Putamen (tissue), 1 donor: Measurements from ENCODE around the gene FXYD7.
"Not testable (repeated sequence)": the region's sequence is repeated elsewhere in the genome, so short reads cannot be mapped to it uniquely, and the experiment has no call there.

Experiments used
- DNase-seq: peaks from one replicate; pipeline ENCODE4 v3.0.0-alpha.2; 2016; ENCODE audit warnings: low spot score

The FXYD7 gene

DNA sequence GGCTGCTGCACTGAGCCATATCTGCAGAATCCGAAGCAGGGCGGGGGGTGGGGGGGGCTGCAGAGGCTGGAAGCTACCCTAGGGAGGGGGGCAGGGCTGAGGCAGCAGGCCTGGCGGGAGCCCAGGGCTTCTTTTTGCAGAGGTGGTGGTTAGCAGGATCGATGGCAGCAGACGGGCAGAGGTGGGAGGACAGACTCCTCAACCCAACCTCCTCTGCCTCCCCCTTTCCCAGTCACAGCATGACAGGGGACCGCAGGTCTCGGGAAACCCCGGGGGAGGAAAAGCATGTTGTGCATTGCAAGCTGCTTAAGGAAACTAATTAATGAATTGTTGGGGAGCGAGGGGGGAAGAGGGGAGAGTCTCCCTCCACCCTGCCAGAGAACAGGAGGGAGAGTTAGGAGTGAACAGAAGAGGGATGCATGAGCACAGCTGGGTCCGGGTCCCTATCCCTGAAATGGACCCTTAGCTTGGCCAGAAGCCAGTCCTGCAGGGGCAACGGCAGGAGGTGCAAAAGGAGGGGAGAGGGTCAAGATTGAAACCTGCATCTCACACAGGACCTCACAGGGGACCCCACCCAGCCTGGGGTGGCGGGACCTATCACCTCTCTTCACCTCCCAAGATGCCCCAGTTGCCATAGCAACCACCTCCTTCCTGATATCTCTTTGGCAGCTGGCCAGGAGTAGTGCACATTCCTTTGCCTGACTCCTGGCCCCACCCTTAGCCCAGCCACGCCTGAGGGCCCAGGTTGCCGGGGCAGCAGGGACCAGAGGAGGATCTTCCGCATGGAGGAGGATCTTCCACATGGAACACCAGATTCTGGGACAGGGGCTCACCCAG lies 1.8 kb downstream of the FXYD7 start:
- DNase-seq = no peak

DNA sequence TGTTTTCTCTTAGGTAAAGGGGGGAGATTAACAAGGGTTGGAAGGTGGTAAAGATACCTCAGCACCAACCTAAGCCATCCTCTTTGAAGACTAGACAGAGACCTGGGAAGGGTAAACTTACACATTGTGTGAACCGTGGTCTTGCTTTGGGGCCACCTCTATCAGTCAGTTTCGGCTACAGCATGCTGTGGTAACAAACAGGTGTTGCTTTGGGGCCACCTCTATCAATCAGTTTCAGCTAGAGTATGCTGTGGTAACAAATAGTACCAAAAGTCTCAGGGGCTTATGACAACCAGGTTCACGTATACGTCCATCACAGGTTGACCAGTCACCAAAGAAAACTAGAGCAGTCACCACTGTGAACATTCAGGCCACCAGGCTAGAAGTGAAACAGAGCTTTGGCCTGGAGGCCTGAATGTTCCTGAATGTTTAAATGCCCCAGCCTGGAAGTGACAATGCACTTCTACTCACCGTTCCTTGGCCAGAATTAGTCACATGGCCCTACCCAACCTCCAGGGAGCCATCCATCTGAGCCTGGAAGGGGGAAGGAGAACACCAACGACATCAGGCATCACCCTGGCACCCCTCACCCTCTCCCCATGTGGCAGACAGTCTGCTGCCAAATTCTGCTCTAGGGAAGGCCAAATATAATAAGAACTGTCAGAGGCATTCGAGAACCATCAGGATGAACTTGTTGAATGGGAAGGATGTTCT lies 3.8 kb downstream of the FXYD7 start:
- DNase-seq = no peak

DNA sequence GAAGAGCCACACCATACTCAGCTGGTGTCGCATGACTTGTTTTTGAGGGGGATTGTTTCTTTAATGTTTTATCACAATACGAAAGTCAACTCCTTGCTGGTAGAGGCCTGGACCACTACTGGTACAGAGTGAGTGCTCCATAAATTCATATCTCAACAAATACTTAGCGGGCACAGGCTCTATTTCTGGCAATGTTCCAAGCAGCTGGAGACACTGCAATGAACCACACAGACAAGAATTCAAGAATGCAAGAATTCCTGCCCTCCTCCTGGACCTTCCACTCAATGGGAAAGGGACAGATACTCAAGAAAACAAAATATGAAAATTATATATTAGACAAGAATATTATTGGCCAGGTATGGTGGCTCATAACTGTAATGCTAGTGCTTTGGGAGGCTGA lies 6.4 kb downstream of the FXYD7 start:
- no peak for DNase-seq

DNA sequence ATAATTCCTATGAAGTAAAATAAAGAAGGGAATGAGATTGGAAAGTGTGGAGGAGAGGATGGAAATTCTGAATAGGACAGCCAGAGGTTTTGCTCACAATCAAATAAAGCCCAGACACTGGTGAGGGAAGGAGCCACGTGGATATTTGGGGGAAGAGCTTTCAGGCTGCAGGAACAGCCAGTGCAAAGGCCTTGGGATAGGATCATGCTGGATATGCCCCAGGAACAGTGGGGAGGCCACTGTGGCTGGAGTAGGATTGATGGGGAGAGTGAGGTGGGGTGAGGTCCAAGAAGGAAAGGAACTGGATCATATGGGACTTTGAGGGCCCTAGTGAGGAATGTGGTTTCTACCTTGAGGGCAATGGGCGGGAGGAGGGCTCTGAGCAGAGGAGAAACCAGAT lies 7.4 kb downstream of the FXYD7 start:
- DNase-seq = no peak

DNA sequence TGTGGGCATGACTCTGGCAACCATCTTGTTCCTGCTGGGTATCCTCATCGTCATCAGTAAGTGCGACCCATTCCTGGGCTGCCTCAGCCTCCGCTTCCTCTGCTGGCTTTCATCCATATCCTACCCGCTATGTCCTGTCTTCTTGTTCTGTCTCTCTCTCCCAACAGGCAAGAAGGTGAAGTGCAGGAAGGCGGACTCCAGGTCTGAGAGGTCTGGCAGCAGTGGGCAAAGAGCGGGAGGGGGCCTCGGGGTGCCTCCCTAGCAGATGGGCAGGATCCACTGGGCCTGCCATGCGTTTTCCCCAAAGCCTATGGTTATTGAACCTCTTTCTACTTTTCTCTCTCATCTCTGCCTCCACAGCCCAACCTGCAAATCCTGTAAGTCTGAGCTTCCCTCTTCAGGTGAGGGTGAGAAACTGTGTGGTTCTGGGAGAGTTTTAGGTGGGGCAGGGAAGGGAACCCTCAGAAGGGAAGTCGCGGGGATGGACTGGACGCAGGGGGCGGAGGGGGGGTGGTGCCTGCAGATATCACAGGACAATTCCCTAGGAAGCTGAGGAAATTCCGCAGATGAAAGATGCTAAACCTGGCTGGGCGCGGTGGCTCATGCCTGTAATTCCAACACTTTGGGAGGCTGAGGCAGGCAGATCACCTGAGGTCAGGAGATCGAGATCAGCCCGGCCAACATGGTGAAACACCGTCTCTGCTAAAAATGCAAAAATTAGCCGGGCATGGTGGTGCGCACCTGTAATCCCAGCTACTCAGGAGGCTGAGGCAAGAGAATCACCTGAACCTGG lies 8.4 kb downstream of the FXYD7 start:
- no peak for DNase-seq

DNA sequence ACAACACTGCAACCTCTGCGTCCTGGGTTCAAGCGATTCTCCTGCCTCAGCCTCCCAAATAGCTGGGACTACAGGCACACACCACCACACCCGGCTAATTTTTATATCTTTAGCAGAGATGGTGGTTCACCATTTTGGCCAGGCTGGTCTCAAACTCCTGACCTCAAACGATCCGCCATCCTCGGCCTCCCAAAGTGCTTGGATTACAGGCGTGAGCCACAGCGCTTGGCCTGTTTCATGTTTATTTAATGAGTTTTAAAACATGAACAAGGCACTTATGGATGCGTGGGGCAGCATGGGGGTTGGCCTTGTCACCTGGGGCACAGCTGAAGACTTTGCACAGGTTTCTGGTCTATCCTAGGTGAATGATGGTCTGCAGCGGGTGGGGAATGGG lies 10.1 kb downstream of the FXYD7 start:
- DNase-seq = not testable (repeated sequence)

DNA sequence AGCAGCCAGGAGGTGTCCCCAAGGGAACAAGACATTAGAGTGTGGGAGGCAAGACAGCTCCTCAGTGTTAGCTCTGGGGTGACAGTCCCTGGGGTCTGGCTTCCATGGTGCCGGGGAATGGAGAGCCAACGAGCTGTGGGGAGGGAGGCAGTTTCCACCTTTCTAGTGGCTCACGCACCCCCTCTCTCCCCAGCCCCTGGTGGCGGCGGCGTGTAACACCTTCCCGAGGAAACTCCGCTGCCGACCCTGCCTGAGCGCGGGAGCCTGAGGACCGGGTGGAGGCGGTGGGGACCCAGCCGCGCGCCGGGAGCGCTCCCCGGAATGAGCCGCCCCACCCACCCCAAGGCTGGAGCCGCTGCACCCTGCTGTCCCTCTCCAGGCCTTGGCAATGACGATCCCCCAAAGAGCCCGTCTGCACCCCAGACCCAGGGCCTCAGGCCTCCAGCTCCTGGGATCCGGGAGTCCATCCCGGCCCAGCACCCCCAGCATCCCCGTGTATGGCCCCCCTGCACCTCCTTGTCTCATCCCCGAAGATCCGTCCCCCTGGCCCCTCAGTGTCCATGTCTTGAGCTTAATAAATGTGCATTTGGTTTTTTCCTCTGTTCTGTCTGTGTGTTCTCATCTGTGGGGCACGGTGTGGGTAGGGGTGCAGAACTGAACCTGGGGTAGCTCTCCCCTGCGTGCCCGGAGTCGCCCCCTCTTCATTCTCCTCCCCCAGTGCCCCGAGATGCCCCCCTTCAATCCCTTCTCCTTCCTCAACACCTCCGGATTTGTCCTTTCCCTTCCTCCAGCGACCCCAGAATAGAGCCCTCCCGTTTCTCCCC lies 10.9 kb downstream of the FXYD7 start:
- no peak for DNase-seq

DNA sequence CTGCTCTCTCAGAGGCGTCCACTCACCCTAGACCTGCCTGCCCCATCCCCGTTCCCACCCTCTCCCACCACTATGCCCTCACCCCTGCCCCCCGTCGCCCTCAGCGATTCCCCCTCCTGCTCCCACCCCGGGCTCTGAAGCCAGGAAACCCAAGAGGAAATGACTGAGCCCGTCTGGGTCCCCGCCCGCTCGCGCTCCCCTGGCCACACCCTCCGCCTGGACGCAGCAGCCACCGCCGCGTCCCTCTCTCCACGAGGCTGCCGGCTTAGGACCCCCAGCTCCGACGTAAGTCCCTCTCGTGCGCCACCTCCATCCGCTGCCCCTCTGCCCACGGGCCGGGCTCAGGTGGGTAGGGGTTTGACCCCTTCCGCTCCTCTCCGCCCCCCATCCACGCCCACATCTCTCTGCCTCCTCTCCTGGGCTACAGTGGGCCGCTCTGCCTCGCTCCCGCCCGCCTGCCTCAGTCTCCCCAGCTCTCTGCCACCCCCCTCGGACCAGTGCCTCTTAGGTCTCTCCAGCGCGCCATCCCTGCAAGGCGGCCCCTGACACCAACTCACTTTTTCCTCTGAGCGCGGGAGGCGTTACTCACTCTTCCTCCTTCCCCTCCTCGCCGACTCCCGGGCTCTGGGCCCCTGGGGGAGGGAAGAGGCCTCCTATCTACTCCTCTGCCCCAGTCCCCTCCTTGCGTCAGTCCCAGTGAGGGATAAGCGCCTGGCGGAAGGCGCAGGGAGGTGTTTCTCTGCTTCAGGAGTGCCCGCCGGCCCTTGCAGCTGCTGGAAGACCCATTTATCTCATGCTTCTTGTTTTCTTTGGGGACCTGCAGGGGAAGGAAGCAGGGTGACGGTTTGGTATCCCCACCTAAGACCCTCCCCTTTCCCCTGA lies 11.7 kb downstream of the FXYD7 start, which contains the start of gene FXYD5:
TSS of gene FXYD5 (plus strand) at position 211 of the 882 bp plus-strand sequence. CDS start 816 bp downstream, outside the sequence.
- no peak for DNase-seq

DNA sequence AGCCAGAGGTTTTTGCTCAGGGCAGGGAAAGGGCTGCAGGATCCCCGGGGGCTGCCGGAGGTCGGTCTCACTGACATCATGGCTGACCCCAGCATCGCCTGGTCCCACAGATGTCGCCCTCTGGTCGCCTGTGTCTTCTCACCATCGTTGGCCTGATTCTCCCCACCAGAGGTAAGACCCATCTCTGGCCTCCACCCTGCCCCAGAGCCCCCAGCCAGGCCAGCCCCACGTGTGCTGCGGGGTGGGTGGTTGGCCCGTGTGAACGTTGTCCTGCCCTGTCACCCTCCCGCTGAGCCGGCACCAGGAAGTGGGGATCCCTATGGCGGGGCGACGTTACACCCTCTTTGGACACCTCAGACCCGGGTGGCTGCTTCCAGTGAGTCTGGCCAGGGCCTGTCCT lies 12.4 kb downstream of the FXYD7 start:
- DNase-seq = no peak

DNA sequence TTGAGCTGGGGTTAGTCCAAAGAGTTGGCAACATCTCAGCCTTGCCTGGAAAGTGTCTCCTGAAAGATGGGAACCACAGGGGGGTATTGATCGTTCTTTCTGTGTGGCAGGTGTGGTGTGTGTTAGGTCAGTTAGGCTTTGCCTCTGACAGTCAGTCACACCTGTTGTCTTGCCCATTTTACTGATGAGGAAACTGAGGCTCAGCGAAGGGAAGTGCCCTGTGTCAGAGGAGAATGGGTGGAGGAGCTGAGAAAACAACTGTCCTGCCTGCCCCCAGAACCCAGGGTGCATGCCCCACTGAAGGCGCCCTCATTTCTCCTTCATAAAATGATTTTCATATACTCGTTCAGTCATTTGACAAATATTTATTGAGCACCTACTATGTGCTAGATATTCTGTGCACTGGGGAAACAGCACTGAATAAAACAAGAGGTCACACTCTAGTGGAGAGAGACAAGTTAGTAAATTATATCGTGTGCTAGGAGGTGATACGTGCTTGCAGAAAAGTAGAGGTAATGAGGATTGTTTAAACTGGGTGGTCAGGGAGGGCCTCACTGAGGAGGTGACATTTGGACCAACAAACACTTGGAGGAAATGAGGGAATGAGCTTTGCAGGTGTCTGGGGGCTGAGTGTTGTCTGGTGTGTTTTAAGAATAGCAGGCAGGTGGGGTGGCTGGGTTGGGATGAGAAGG lies 13.1 kb downstream of the FXYD7 start:
- no peak for DNase-seq

DNA sequence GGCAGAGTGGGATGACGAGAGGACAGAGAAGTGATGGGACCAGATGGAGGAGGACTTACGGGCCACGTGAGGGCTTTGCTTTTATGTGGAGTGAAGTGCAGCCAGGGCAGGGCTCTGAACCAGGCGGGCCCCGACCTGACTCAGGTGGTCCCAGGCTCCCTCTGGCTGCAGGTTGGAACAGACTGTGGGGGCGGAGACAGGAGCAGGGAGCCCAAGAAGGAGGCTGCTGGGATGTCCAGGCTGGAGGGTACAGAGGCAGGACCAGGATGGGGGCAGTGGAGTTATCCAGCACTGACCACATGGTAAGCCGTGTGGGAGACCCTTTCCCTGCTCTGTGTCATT lies 13.6 kb downstream of the FXYD7 start:
- no peak for DNase-seq

DNA sequence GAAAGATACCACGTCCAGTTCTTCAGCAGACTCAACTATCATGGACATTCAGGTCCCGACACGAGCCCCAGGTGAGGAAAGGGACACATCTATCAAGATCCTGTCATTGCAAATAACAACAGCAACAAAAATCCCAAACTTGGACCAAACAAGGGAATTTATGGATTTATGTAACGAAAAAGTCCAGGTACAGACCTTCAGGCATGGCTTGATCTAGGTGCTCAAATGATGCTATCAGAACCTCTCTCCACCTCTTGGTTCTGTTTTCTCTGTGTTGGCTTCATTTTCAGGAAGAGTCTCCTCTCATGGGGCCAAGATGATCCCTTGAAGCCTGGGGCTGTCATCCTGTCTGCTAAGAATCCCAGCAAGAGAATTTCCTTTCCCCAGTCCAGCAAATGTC lies 14.4 kb downstream of the FXYD7 start:
- no peak for DNase-seq

DNA sequence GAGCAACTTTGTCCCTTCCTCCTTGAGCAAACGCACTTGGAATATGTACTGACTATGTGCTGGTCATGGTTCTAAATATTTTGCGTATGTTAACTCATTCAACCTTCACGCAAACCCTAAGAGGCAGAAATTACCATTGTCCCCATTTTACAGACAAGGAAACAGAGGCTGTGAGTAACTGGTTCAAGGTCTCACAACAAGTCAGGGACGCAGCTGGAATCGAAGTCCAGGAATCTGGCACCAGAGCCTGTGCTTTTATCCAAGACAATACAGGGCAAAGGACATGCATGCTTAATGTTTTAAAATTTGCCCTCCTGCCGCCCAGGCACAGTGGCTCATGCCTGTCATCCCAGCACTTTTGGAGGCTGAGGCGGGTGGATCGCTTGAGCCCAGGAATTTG lies 16.6 kb downstream of the FXYD7 start:
- no peak for DNase-seq

DNA sequence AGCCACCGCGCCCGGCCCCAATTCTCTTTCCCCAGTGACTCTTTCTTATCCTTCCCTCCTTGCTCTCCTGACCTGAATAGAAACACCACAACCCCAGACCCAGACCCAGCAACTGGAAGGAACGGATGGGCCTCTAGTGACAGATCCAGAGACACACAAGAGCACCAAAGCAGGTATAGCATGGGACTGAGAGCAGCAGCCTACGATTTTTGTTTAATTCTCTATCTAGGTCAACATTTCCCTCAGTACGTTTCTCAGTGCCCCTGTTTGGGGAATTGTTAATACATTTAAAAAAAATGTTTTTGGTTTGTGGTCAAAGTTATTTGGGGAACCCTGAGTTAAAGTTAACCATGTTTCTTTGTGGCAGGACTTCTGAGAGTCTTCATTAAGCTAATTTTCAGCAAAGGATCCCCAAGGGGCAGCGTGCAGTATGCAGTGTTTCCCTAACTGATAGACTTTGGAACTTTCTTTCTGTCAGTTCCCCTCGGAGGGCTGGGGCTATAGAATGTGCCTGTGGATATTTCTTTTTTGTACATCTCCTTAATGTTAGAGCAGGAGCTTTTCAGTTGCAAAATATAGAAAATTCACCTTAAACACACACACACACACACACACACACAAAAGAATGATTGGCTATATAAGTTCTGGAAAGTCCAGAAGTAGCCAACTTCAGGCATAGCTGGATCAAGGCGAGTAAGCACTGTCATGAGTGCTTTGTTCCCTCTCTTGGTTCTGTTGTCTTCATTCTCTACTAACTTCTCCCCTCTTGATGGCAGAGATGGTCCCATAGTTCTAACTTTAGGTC lies 17.8 kb downstream of the FXYD7 start:
- no peak for DNase-seq

DNA sequence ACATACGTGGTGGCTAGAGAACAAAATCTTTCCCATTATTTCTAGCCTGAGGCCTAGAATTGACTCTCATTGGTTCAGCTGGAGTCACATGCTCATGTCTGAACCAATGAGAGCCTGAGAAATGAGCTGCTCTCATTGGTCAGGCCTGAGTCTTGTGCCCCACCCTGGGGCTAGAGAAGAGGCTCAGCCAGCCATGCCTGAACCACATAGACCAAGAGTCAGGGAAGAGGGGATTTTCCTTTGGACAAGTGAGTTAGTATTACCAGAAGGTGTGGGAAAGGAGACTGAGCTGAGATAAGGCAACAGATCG lies 18.3 kb downstream of the FXYD7 start:
- DNase-seq = no peak

DNA sequence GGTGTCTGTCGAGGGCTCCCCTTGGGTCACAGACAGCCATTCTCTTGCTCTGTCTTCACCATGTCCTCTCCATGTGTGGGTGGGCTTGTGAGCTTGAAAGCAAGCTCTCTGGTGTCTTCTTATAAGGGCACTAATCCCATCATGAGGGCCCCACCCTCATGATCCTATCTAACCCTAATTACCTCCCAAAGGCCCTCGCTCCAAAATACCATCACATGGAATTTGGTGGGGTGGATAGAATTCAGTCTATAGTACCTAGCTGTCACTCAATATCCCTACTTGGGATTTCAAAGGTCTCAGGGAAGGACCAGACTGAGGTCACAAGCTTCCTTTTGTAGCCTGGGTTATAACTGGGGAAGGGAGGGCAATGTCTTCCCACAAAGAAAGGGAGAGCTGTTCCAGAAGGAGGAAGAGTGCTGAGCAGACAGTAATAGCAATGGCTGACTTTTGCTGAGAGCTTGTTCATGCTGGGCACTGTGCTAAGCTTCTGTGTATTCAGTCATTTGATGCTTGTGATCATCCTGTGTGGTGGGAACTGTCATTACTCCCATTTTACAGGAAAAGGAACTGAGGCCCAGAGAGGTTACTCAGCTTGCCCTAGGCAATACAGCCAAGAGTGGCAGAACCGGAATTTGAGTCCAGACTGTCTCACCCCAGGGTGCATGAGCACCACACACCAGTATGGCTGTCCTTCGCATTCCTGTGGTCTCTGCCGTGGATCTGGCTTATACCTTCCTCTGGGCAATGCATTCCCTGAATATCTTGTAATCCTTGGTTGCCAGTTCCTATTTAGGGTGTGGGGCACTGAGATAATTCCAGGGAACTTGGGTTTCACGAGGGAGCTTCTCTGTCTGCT lies 19.6 kb downstream of the FXYD7 start:
- no peak for DNase-seq

DNA sequence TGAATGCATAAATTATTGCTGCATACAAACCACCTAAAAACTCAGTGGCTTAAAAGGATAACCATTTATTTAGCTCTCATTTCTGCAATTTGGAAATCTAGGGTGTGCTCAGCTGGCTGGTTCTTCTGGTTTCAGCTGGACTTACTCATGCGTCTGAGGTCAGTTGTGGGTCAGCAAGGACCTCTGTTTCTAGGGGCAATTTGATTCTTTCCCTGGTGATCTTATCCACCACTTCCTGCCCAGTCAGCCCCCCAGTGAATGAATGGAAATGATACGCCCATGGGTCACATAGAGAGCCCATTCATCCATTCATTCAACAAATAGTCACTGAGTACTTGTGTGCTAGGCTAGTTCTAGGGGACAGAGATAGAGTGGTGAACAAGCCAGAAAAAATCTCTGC lies 21.4 kb downstream of the FXYD7 start:
- no peak for DNase-seq

DNA sequence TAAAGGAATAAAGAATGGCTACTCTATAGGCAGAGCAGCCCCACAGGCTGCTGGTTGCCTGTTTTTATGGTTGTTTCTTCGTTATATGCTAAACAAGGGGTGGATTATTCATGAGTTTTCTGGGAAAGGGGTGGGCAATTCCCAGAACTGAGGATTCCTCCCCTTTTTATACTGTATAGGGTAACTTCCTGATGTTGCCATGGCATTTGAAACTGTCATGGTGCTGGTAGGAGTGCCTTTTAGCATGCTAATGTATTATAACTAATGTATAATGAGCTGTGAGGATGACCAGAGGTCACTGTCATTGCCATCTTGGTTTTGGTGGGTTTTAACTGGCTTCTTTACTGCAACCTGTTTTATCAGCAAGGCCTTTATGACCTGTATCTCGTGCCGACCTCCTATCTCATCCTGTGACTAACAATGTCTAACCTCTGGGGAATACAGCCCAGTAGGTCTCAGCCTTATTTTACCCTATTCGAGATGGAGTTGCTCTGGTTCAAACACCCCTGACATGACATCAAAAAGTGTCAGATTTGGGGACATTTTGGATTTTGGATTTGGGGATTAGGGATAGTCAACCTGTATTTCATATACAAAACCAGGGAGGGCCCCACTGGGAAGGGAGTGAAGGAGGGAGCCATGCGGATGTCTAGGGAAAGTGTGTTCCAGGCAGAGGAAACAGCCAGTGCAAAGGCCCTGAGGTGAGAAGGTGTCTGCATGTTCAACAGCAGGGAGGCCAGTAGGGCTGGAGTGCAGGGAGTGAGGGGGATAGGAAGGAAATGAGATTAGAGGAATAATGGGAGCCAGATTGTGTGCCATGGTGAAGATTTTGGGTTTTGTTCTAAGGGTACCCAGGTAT lies 22.4 kb downstream of the FXYD7 start:
- DNase-seq = no peak
